ENCODE data around the gene BORCS5.
"Not testable (repeated sequence)": the region's sequence is repeated elsewhere in the genome, so short reads cannot be mapped to it uniquely, and the experiment has no call there.

Gene BORCS5

GRCh38 chr12:12356896-12357718, at the start of gene BORCS5:
BORCS5 (plus strand) TSS chr12:12357078; CDS start chr12:12357452, 374 bp downstream.
- no peaks in the 10 kb centered on the region for H3K36me3 ChIP-seq (ENCODE audit: insufficient read depth, low read length)
- peaks cover 5% of the 10 kb centered on the region for H3K4me1 ChIP-seq (ENCODE audit: insufficient read depth, low read length)
- H3K9me3 ChIP-seq (ENCODE audit: control insufficient read depth, insufficient read depth, low read length): no peaks in the 10 kb centered on the region
- H3K9ac ChIP-seq (ENCODE audit: low read depth, low read length): peak within 1 kb of the TSS; percentile 88

- H3K9ac ChIP-seq (ENCODE audit: low read depth, low read length); H3K9me3 ChIP-seq (ENCODE audit: control insufficient read depth, insufficient read depth, low read length); H3K4me1 ChIP-seq (ENCODE audit: insufficient read depth, low read length); H3K36me3 ChIP-seq (ENCODE audit: insufficient read depth, low read length): not testable (repeated sequence)
Observed at GRCh38 chr12:12310695-12311094, 46.2 kb upstream of the BORCS5 start.

GRCh38 chr12:12315838-12316237, 41.0 kb upstream of the BORCS5 start:
- H3K4me1 ChIP-seq (ENCODE audit: insufficient read depth, low read length): peaks cover 10% of the 10 kb centered on the region
- no peaks in the 10 kb centered on the region for H3K9me3 ChIP-seq (ENCODE audit: control insufficient read depth, insufficient read depth, low read length)
- H3K36me3 ChIP-seq (ENCODE audit: insufficient read depth, low read length): no peaks in the 10 kb centered on the region
- no peak overlapping the region for H3K9ac ChIP-seq (ENCODE audit: low read depth, low read length)

GRCh38 chr12:12319451-12320183, 37.3 kb upstream of the BORCS5 start:
- Histone ChIP-seq H3K9ac (ENCODE audit: low read depth, low read length) (no peak overlapping the region; the same call in 1 of the 2 replicates), H3K4me1 (ENCODE audit: insufficient read depth, low read length) (peaks cover 10% of the 10 kb centered on the region), H3K9me3 (ENCODE audit: control insufficient read depth, insufficient read depth, low read length) (peaks cover 3% of the 10 kb centered on the region; the same call in 1 of the 2 replicates)

GRCh38 chr12:12323118-12323517, 33.8 kb upstream of the BORCS5 start:
- no peaks in the 10 kb centered on the region for H3K36me3 ChIP-seq (ENCODE audit: insufficient read depth, low read length)
- H3K9ac ChIP-seq (ENCODE audit: low read depth, low read length): no peak overlapping the region
- H3K9me3 ChIP-seq (ENCODE audit: control insufficient read depth, insufficient read depth, low read length): peaks cover 3% of the 10 kb centered on the region; the same call in 1 of the 2 replicates
- H3K4me1 ChIP-seq (ENCODE audit: insufficient read depth, low read length): peaks cover 10% of the 10 kb centered on the region

More at GRCh38 chr12:12319451-12320183, 37.3 kb upstream of the BORCS5 start:
- no peaks in the 10 kb centered on the region for H3K36me3 ChIP-seq (ENCODE audit: insufficient read depth, low read length)

- Histone ChIP-seq H3K4me1 (ENCODE audit: insufficient read depth, low read length) (peaks cover 10% of the 10 kb centered on the region), H3K9me3 (ENCODE audit: control insufficient read depth, insufficient read depth, low read length) (peaks cover 3% of the 10 kb centered on the region; the same call in 1 of the 2 replicates), H3K36me3 (ENCODE audit: insufficient read depth, low read length) (no peaks in the 10 kb centered on the region), H3K9ac (ENCODE audit: low read depth, low read length) (no peak overlapping the region)
Observed at GRCh38 chr12:12323591-12323990, 33.3 kb upstream of the BORCS5 start.

GRCh38 chr12:12326262-12326661, 30.6 kb upstream of the BORCS5 start:
- H3K36me3 ChIP-seq (ENCODE audit: insufficient read depth, low read length): no peaks in the 10 kb centered on the region
- H3K9me3 ChIP-seq (ENCODE audit: control insufficient read depth, insufficient read depth, low read length): peaks cover 3% of the 10 kb centered on the region; the same call in 1 of the 2 replicates
- no peak overlapping the region for H3K9ac ChIP-seq (ENCODE audit: low read depth, low read length)

GRCh38 chr12:12327802-12328201, 29.1 kb upstream of the BORCS5 start:
- peaks cover 9% of the 10 kb centered on the region; the same call in 1 of the 2 replicates for H3K4me1 ChIP-seq (ENCODE audit: insufficient read depth, low read length)
- H3K36me3 ChIP-seq (ENCODE audit: insufficient read depth, low read length): no peaks in the 10 kb centered on the region
- no peaks in the 10 kb centered on the region for H3K9me3 ChIP-seq (ENCODE audit: control insufficient read depth, insufficient read depth, low read length)
- no peak overlapping the region for H3K9ac ChIP-seq (ENCODE audit: low read depth, low read length)

More at GRCh38 chr12:12326262-12326661, 30.6 kb upstream of the BORCS5 start:
- H3K4me1 ChIP-seq (ENCODE audit: insufficient read depth, low read length): no peaks in the 10 kb centered on the region; the same call in 1 of the 2 replicates

GRCh38 chr12:12331244-12331771, 25.6 kb upstream of the BORCS5 start:
- no peaks in the 10 kb centered on the region for H3K9me3 ChIP-seq (ENCODE audit: control insufficient read depth, insufficient read depth, low read length)
- H3K36me3 ChIP-seq (ENCODE audit: insufficient read depth, low read length): no peaks in the 10 kb centered on the region
- H3K4me1 ChIP-seq (ENCODE audit: insufficient read depth, low read length): peaks cover 9% of the 10 kb centered on the region; the same call in 1 of the 2 replicates
- no peak overlapping the region for H3K9ac ChIP-seq (ENCODE audit: low read depth, low read length)

GRCh38 chr12:12331896-12332295, 25.0 kb upstream of the BORCS5 start:
- H3K36me3 ChIP-seq (ENCODE audit: insufficient read depth, low read length): no peaks in the 10 kb centered on the region
- H3K4me1 ChIP-seq (ENCODE audit: insufficient read depth, low read length): peaks cover 9% of the 10 kb centered on the region; the same call in 1 of the 2 replicates
- no peak overlapping the region for H3K9ac ChIP-seq (ENCODE audit: low read depth, low read length)
- H3K9me3 ChIP-seq (ENCODE audit: control insufficient read depth, insufficient read depth, low read length): no peaks in the 10 kb centered on the region

- H3K4me1 ChIP-seq (ENCODE audit: insufficient read depth, low read length): peaks cover 9% of the 10 kb centered on the region; the same call in 1 of the 2 replicates
- no peaks in the 10 kb centered on the region for H3K9me3 ChIP-seq (ENCODE audit: control insufficient read depth, insufficient read depth, low read length)
- H3K9ac ChIP-seq (ENCODE audit: low read depth, low read length): no peak overlapping the region
- H3K36me3 ChIP-seq (ENCODE audit: insufficient read depth, low read length): no peaks in the 10 kb centered on the region
Observed at GRCh38 chr12:12333407-12334366, 23.2 kb upstream of the BORCS5 start.

- H3K9me3 ChIP-seq (ENCODE audit: control insufficient read depth, insufficient read depth, low read length): no peaks in the 10 kb centered on the region
- no peaks in the 10 kb centered on the region for H3K36me3 ChIP-seq (ENCODE audit: insufficient read depth, low read length)
- peaks cover 9% of the 10 kb centered on the region; the same call in 1 of the 2 replicates for H3K4me1 ChIP-seq (ENCODE audit: insufficient read depth, low read length)
- H3K9ac ChIP-seq (ENCODE audit: low read depth, low read length): no peak overlapping the region
Observed at GRCh38 chr12:12334367-12335040, 22.4 kb upstream of the BORCS5 start.

GRCh38 chr12:12336049-12336411, 20.8 kb upstream of the BORCS5 start:
- H3K9me3 ChIP-seq (ENCODE audit: control insufficient read depth, insufficient read depth, low read length): no peaks in the 10 kb centered on the region
- peaks cover 9% of the 10 kb centered on the region; the same call in 1 of the 2 replicates for H3K4me1 ChIP-seq (ENCODE audit: insufficient read depth, low read length)
- H3K36me3 ChIP-seq (ENCODE audit: insufficient read depth, low read length): no peaks in the 10 kb centered on the region
- H3K9ac ChIP-seq (ENCODE audit: low read depth, low read length): no peak overlapping the region
